ENCODE results near the gene BTBD19. TPM values are rescaled to one million over a fixed set of nuclear protein-coding genes. Genes with fewer than 3 reads are reported as not detected.
"Not testable (repeated sequence)": the region's sequence is repeated elsewhere in the genome, so short reads cannot be mapped to it uniquely, and the experiment has no call there.

BTBD19 gene
- total RNA-seq, 2 donors from 2014 or later, result 1.6 to 2.5 TPM

- no peaks in the 10 kb centered on the region for H3K27me3 ChIP-seq
- no peaks in the 10 kb centered on the region for H3K36me3 ChIP-seq
- no peak for DNase-seq
- TF ChIP-seq CTCF (IDR thresholded peaks at IDR 0.05), result no peak
- H3K9me3 ChIP-seq, result no peaks in the 10 kb centered on the region
- no peak overlapping the region for H3K9ac ChIP-seq (ENCODE audit: low read depth in 2 of 2, low read length in 2 of 2)
- intact Hi-C loops (cut with DNase I), result no loop called here
- H3K27ac ChIP-seq, result no peak overlapping the region
- H3K4me1 ChIP-seq, result no peaks in the 10 kb centered on the region
- no peak overlapping the region for H3K4me3 ChIP-seq
Measured at GRCh38 chr1:44822131-44822701, 13.9 kb downstream of the BTBD19 start.

- Histone ChIP-seq H3K36me3 (no peaks in the 10 kb centered on the region), H3K27ac (no peak overlapping the region), H3K27me3 (no peaks in the 10 kb centered on the region), H3K9ac (ENCODE audit: low read depth in 2 of 2, low read length in 2 of 2) (no peak overlapping the region), H3K4me1 (no peaks in the 10 kb centered on the region), H3K4me3 (no peak overlapping the region), H3K9me3 (no peaks in the 10 kb centered on the region)
- intact Hi-C loops (cut with DNase I), result no loop called here
- no peak for DNase-seq
- TF ChIP-seq CTCF (IDR thresholded peaks at IDR 0.05), result no peak
Measured at GRCh38 chr1:44822981-44823451, 14.7 kb downstream of the BTBD19 start.

DNA sequence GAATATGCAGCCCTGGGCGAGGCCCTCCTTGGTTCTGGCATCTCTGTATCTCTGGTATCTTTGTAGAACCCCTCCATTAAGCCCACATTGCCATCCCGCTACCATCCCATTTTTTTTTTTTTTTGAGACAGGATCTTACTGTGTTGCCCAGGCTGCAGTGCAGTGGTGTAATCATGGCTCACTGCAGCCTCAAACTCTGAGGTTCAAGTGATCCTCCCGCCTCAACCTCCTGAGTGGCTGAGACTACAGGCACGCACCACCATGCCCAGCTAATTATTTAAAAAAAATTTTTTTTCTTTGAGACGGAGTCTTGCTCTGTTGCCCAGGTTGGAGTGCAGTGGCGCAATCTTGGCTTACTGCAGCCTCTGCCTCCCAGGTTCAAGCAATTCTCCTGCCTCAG, 16.1 kb downstream of the BTBD19 start:
- H3K4me3 ChIP-seq; H3K27me3 ChIP-seq; H3K9me3 ChIP-seq; DNase-seq; H3K36me3 ChIP-seq; H3K9ac ChIP-seq (ENCODE audit: low read depth in 2 of 2, low read length in 2 of 2); H3K4me1 ChIP-seq; H3K27ac ChIP-seq; intact Hi-C loops (cut with DNase I): not testable (repeated sequence)

DNA sequence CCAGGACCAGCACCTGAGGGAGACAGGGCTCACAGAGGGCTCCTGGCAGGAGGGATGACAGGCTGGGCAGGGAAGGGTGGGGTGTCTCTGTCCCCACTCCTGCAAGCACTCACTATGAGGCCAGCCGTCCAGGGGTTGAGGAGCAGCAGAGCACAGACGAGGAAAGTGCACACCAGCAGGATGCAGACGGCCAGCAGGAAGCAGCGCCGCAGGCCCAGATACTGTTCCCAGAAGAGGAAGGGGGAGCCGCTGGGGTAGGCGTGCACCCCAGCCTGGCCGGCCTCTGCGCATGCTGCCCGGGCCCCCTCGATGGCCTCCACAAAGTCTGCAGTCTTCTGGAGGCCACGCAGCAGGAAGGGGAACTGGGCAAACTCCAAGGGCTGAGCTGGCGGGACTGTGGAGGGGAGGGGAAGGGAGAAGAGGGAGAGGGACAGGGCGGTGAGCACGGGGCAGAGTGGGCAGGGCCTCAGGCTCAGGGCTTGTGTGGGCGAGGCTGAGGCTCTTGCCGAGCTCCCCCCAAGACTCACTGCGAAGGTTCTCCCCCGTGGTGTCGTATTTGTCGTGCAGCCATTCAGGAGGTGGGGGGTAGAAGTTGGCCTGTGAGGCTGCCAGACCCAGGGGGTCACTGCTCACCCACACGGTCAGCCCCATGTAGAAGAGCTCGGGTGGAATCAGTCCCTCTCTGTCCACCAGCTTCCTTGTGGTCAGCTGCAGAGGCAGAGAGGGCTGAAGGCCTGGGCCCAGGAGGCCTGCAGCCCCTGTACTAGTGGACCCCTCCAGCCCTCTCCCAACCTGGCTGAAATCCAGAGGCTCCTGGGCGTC, 18.3 kb downstream of the BTBD19 start:
- Histone ChIP-seq H3K9me3 (no peaks in the 10 kb centered on the region), H3K36me3 (no peaks in the 10 kb centered on the region), H3K27ac (no peak overlapping the region), H3K27me3 (no peaks in the 10 kb centered on the region), H3K4me3 (no peak overlapping the region), H3K9ac (ENCODE audit: low read depth in 2 of 2, low read length in 2 of 2) (no peak overlapping the region), H3K4me1 (no peaks in the 10 kb centered on the region)
- DNase-seq, result no peak
- intact Hi-C loops (cut with DNase I), result no loop called here
- TF ChIP-seq CTCF (IDR thresholded peaks at IDR 0.05), result no peak

GRCh38 chr1:44827197-44828002, 19.1 kb downstream of the BTBD19 start:
- DNase-seq, result no peak
- no peak overlapping the region for H3K27ac ChIP-seq

More at GRCh38 chr1:44827197-44828002, 19.1 kb downstream of the BTBD19 start:
- Histone ChIP-seq H3K27me3 (no peaks in the 10 kb centered on the region), H3K4me3 (no peak overlapping the region), H3K9ac (ENCODE audit: low read depth in 2 of 2, low read length in 2 of 2) (no peak overlapping the region), H3K9me3 (no peaks in the 10 kb centered on the region), H3K4me1 (no peaks in the 10 kb centered on the region), H3K36me3 (no peaks in the 10 kb centered on the region)
- intact Hi-C loops (cut with DNase I), result no loop called here
- TF ChIP-seq CTCF (IDR thresholded peaks at IDR 0.05), result no peak

All from colonic mucosa (tissue), 4 donors.